IgD-negative memory B cell (primary cell): ENCODE measurements around the gene FGF21. TPM values are rescaled to one million over a fixed set of nuclear protein-coding genes. Genes with fewer than 3 reads are reported as not detected.
"Not testable (repeated sequence)": the region's sequence is repeated elsewhere in the genome, so short reads cannot be mapped to it uniquely, and the experiment has no call there.

Source experiments
- H3K27ac Mint-ChIP-seq, 3 donors: one replicate each; pipeline ENCODE4 v1.8.0; 2020 to 2022; ENCODE audit warnings: mild to moderate bottlenecking in 3 of 3, mixed read lengths in 3 of 3, moderate library complexity in 1 of 3
- H3K27me3 Mint-ChIP-seq: one replicate; pipeline ENCODE4 v1.8.0; 2021; ENCODE audit warnings: mixed read lengths
- H3K36me3 Mint-ChIP-seq: one replicate; pipeline ENCODE4 v1.8.0; 2020; ENCODE audit warnings: mild to moderate bottlenecking, mixed read lengths
- H3K4me1 Mint-ChIP-seq, 3 donors: one replicate each; pipeline ENCODE4 v1.8.0; 2020 to 2022; ENCODE audit warnings: mixed read lengths in 3 of 3, mild to moderate bottlenecking in 1 of 3
- H3K4me3 Mint-ChIP-seq, 4 donors: one replicate each; pipeline ENCODE4 v1.8.0; 2020 to 2022; ENCODE audit warnings: mild to moderate bottlenecking in 4 of 4, mixed read lengths in 4 of 4, moderate library complexity in 3 of 4
- H3K9me3 Mint-ChIP-seq, 3 donors: one replicate each; pipeline ENCODE4 v1.8.0; 2020 to 2021; ENCODE audit warnings: mixed read lengths in 3 of 3, mild to moderate bottlenecking in 1 of 3
- polyA plus RNA-seq: library from polyadenylated mRNA; unstranded; fragments of 300-500 nt; fragmentation: Illumina TruSeq; gene quantifications from one replicate; pipeline ENCODE4 v1.2.3, GENCODE V29; 2021

FGF21 gene
- polyA plus RNA-seq, 1 donor from 2014 or later, result not detected

GRCh38 chr19:48780631-48781391 is 25.5 kb downstream of the FGF21 start:
- Mint-ChIP-seq H3K9me3 (no peaks in the 10 kb centered on the region), H3K4me1 (peaks cover 9 to 13% (median 11%) of the 10 kb centered on the region in 3 donors), H3K4me3 (no peak overlapping the region), H3K27ac (peak overlapping the region in 1 of 3 donors; percentile 7), H3K27me3 (peaks cover 2% of the 10 kb centered on the region), H3K36me3 (peaks cover 2% of the 10 kb centered on the region)

GRCh38 chr19:48784527-48784926 is 29.2 kb downstream of the FGF21 start:
- Mint-ChIP-seq H3K27me3 (peaks cover 2% of the 10 kb centered on the region), H3K4me3 (no peak overlapping the region), H3K36me3 (peaks cover 2% of the 10 kb centered on the region), H3K27ac (no peak overlapping the region), H3K9me3 (no peaks in the 10 kb centered on the region), H3K4me1 (peaks cover 9 to 15% (median 14%) of the 10 kb centered on the region in 3 donors)

- not testable (repeated sequence) for H3K27me3 Mint-ChIP-seq, H3K9me3 Mint-ChIP-seq, H3K4me3 Mint-ChIP-seq, H3K36me3 Mint-ChIP-seq, H3K4me1 Mint-ChIP-seq, H3K27ac Mint-ChIP-seq
These were observed 31.1 kb downstream of the FGF21 start for GRCh38 chr19:48786422-48786821.

GRCh38 chr19:48787331-48787730 is 32.0 kb downstream of the FGF21 start:
- H3K4me3 Mint-ChIP-seq, H3K27me3 Mint-ChIP-seq, H3K4me1 Mint-ChIP-seq, H3K27ac Mint-ChIP-seq, H3K36me3 Mint-ChIP-seq, H3K9me3 Mint-ChIP-seq: not testable (repeated sequence)

- Mint-ChIP-seq H3K27ac (peak overlapping the region in 1 of 3 donors; percentile 53), H3K27me3 (no peaks in the 10 kb centered on the region), H3K36me3 (no peaks in the 10 kb centered on the region), H3K4me3 (peak overlapping the region in 1 of 4 donors; percentile 27), H3K4me1 (peaks cover 5 to 6% (median 5%) of the 10 kb centered on the region in 3 donors), H3K9me3 (no peaks in the 10 kb centered on the region)
These were observed 37.9 kb downstream of the FGF21 start for GRCh38 chr19:48793271-48793670.

- Mint-ChIP-seq H3K27me3 (no peaks in the 10 kb centered on the region), H3K9me3 (no peaks in the 10 kb centered on the region), H3K27ac (no peak overlapping the region)
These were observed 39.0 kb downstream of the FGF21 start for GRCh38 chr19:48794291-48794690.

GRCh38 chr19:48795055-48795684 is 39.8 kb downstream of the FGF21 start:
- Mint-ChIP-seq H3K4me1 (peaks cover 5 to 6% (median 5%) of the 10 kb centered on the region in 3 donors), H3K9me3 (no peaks in the 10 kb centered on the region), H3K27me3 (no peaks in the 10 kb centered on the region), H3K36me3 (no peaks in the 10 kb centered on the region), H3K4me3 (peak overlapping the region; percentile 68 to 99 (median 96)), H3K27ac (peak overlapping the region; percentile 23 to 95 (median 93))

More at GRCh38 chr19:48794291-48794690, 39.0 kb downstream of the FGF21 start:
- Mint-ChIP-seq H3K4me3 (peak overlapping the region in 1 of 4 donors; percentile 96), H3K36me3 (no peaks in the 10 kb centered on the region), H3K4me1 (peaks cover 5 to 6% (median 5%) of the 10 kb centered on the region in 3 donors)

- Mint-ChIP-seq H3K4me1 (peaks cover 5 to 6% (median 5%) of the 10 kb centered on the region in 3 donors), H3K36me3 (no peaks in the 10 kb centered on the region), H3K4me3 (peak overlapping the region in 2 of 4 donors; percentile 68 to 96), H3K27me3 (no peaks in the 10 kb centered on the region), H3K9me3 (no peaks in the 10 kb centered on the region), H3K27ac (peak overlapping the region; percentile 23 to 95 (median 93))
These were observed 40.4 kb downstream of the FGF21 start for GRCh38 chr19:48795685-48796070.

GRCh38 chr19:48796298-48797083 is 41.2 kb downstream of the FGF21 start:
- Mint-ChIP-seq H3K27me3 (no peaks in the 10 kb centered on the region), H3K4me1 (peaks cover 5 to 8% (median 6%) of the 10 kb centered on the region in 3 donors), H3K4me3 (no peak overlapping the region), H3K36me3 (no peaks in the 10 kb centered on the region), H3K27ac (peak overlapping the region in 1 of 3 donors; percentile 19), H3K9me3 (no peaks in the 10 kb centered on the region)

- peaks cover 5 to 8% (median 6%) of the 10 kb centered on the region in 3 donors for H3K4me1 Mint-ChIP-seq
- H3K9me3 Mint-ChIP-seq, result no peaks in the 10 kb centered on the region
- no peaks in the 10 kb centered on the region for H3K27me3 Mint-ChIP-seq
- H3K4me3 Mint-ChIP-seq, result no peak overlapping the region
- H3K27ac Mint-ChIP-seq, result peak overlapping the region in 1 of 3 donors; percentile 19
- no peaks in the 10 kb centered on the region for H3K36me3 Mint-ChIP-seq
These were observed 41.8 kb downstream of the FGF21 start for GRCh38 chr19:48797103-48797502.

GRCh38 chr19:48798937-48799336 is 43.6 kb downstream of the FGF21 start:
- no peaks in the 10 kb centered on the region for H3K27me3 Mint-ChIP-seq
- no peak overlapping the region for H3K4me3 Mint-ChIP-seq
- H3K36me3 Mint-ChIP-seq, result no peaks in the 10 kb centered on the region
- H3K27ac Mint-ChIP-seq, result no peak overlapping the region
- peaks cover 5 to 8% (median 6%) of the 10 kb centered on the region in 3 donors for H3K4me1 Mint-ChIP-seq
- H3K9me3 Mint-ChIP-seq, result no peaks in the 10 kb centered on the region

GRCh38 chr19:48799358-48800300 is 44.3 kb downstream of the FGF21 start:
- H3K27me3 Mint-ChIP-seq, result no peaks in the 10 kb centered on the region
- no peak overlapping the region for H3K27ac Mint-ChIP-seq
- H3K4me3 Mint-ChIP-seq, result no peak overlapping the region
- no peaks in the 10 kb centered on the region for H3K36me3 Mint-ChIP-seq
- H3K9me3 Mint-ChIP-seq, result no peaks in the 10 kb centered on the region
- peaks cover 5 to 8% (median 6%) of the 10 kb centered on the region in 3 donors for H3K4me1 Mint-ChIP-seq

GRCh38 chr19:48802623-48803022 is 47.3 kb downstream of the FGF21 start:
- peaks cover 3 to 5% (median 5%) of the 10 kb centered on the region in 3 donors for H3K4me1 Mint-ChIP-seq
- no peak overlapping the region for H3K27ac Mint-ChIP-seq

GRCh38 chr19:48804496-48804895 is 49.2 kb downstream of the FGF21 start:
- Mint-ChIP-seq H3K4me1 (peaks cover 5 to 11% (median 11%) of the 10 kb centered on the region in 3 donors), H3K9me3 (no peaks in the 10 kb centered on the region), H3K36me3 (peaks cover 8% of the 10 kb centered on the region), H3K27me3 (no peaks in the 10 kb centered on the region), H3K4me3 (no peak overlapping the region), H3K27ac (no peak overlapping the region)

More at GRCh38 chr19:48802623-48803022, 47.3 kb downstream of the FGF21 start:
- no peaks in the 10 kb centered on the region for H3K9me3 Mint-ChIP-seq
- no peaks in the 10 kb centered on the region for H3K27me3 Mint-ChIP-seq
- H3K36me3 Mint-ChIP-seq, result peaks cover 2% of the 10 kb centered on the region
- H3K4me3 Mint-ChIP-seq, result no peak overlapping the region
